HepG2 (cell line): ENCODE results near the gene WNK1. TPM values are rescaled to one million over a fixed set of nuclear protein-coding genes. Genes with fewer than 3 reads are reported as not detected.

ENCODE experiments used
- CC2D1A ChIP-seq: sonication (generic); formaldehyde crosslinking; IDR thresholded peaks from 2 replicates; pipeline ENCODE4 v1.8.1; 2023; ENCODE audit warnings: mild to moderate bottlenecking, missing genetic modification reagents
- CHD4 ChIP-seq: fragments of 200-600 bp; sonication (generic); IDR thresholded peaks from 2 replicates; pipeline ENCODE4 v1.7.0; 2017; ENCODE audit warnings: mild to moderate bottlenecking, low read length, borderline replicate concordance
- FOXO1 ChIP-seq: sonication (generic); formaldehyde crosslinking; IDR thresholded peaks from 2 replicates; pipeline ENCODE4 v1.4.0; 2020; ENCODE audit warnings: missing genetic modification reagents
- HES4 ChIP-seq: sonication (generic); formaldehyde crosslinking; IDR thresholded peaks from 2 replicates; pipeline ENCODE4 v1.9.0; 2021; ENCODE audit warnings: mild to moderate bottlenecking, missing genetic modification reagents, borderline replicate concordance
- HNRNPH1 ChIP-seq: fragments of 200-400 bp; formaldehyde crosslinking; optimal IDR thresholded peaks from 2 replicates; pipeline ENCODE3; 2017; ENCODE audit warnings: mild to moderate bottlenecking, low read depth, low read length
- HOXA9 ChIP-seq: sonication (generic); formaldehyde crosslinking; IDR thresholded peaks from 2 replicates; pipeline ENCODE4 v1.8.1; 2022; ENCODE audit warnings: missing genetic modification reagents, mild to moderate bottlenecking, moderate library complexity, borderline replicate concordance
- KDM6A ChIP-seq: IDR thresholded peaks from 2 replicates; pipeline ENCODE4 v1.6.1; 2016; ENCODE audit warnings: low read depth
- MAFF ChIP-seq: IDR thresholded peaks from 2 replicates; pipeline ENCODE4 v1.6.1; 2011; ENCODE audit warnings: low read depth, low read length, improper control_type of control experiment
- MAFK ChIP-seq, 2 experiments: IDR thresholded peaks in 1 of 2; conservative IDR thresholded peaks in 1 of 2; 2 replicates each; pipeline ENCODE4 v1.6.1; 2011; ENCODE audit warnings: improper control_type of control experiment in 2 of 2, low read length in 2 of 2
- MAZ ChIP-seq, 2 experiments: sonication (generic) in 1 of 2; formaldehyde crosslinking in 1 of 2; IDR thresholded peaks; 2 replicates each; pipeline versions ENCODE4 v1.5.0 to v1.6.1; 2012 to 2020; ENCODE audit warnings: low read depth in 2 of 2, mild to moderate bottlenecking in 2 of 2, borderline replicate concordance in 1 of 2, improper control_type of control experiment in 1 of 2, low read length in 1 of 2, missing genetic modification reagents in 1 of 2, moderate library complexity in 1 of 2
- NFYC ChIP-seq: IDR thresholded peaks from 2 replicates; pipeline ENCODE4 v1.6.1; 2016; ENCODE audit warnings: missing genetic modification reagents, missing compliant biosample characterization
- PHF20 ChIP-seq: sonication (generic); formaldehyde crosslinking; IDR thresholded peaks from 2 replicates; pipeline ENCODE4 v1.5.0; 2020; ENCODE audit warnings: mild to moderate bottlenecking, missing genetic modification reagents
- SALL2 ChIP-seq: sonication (generic); formaldehyde crosslinking; IDR thresholded peaks from 2 replicates; pipeline ENCODE4 v1.8.1; 2023; ENCODE audit warnings: mild to moderate bottlenecking, missing genetic modification reagents, inconsistent platforms
- ZBTB20 ChIP-seq: sonication (generic); formaldehyde crosslinking; IDR thresholded peaks from 2 replicates; pipeline ENCODE4 v1.8.1; 2023; ENCODE audit warnings: missing genetic modification reagents, low read depth, mild to moderate bottlenecking, borderline replicate concordance
- ZFP36L1 ChIP-seq: sonication (generic); formaldehyde crosslinking; IDR thresholded peaks from 2 replicates; pipeline ENCODE4 v1.8.0; 2022; ENCODE audit warnings: mild to moderate bottlenecking, missing genetic modification reagents, moderate library complexity
- ZNF451 ChIP-seq: sonication (generic); formaldehyde crosslinking; IDR thresholded peaks from 2 replicates; pipeline ENCODE4 v1.5.0; 2020; ENCODE audit warnings: mild to moderate bottlenecking, missing genetic modification reagents
- ZNF549 ChIP-seq: sonication (generic); formaldehyde crosslinking; IDR thresholded peaks from 2 replicates; pipeline ENCODE4 v1.5.0; 2020; ENCODE audit warnings: missing genetic modification reagents
- ZNF777 ChIP-seq: sonication (generic); formaldehyde crosslinking; IDR thresholded peaks from 2 replicates; pipeline ENCODE4 v1.4.0; 2020; ENCODE audit warnings: missing genetic modification reagents
- ZNF780A ChIP-seq: sonication (generic); formaldehyde crosslinking; IDR thresholded peaks from 2 replicates; pipeline ENCODE4 v1.8.0; 2022; ENCODE audit warnings: mild to moderate bottlenecking, missing genetic modification reagents, moderate library complexity
- ZNF792 ChIP-seq: IDR thresholded peaks from 2 replicates; pipeline ENCODE4 v1.6.1; 2016
- ZSCAN20 ChIP-seq: sonication (generic); formaldehyde crosslinking; IDR thresholded peaks from 2 replicates; pipeline ENCODE4 v1.4.0; 2020; ENCODE audit warnings: missing genetic modification reagents, mild to moderate bottlenecking, borderline replicate concordance
- polyA plus RNA-seq, 8 experiments: library from polyadenylated mRNA; depleted of rRNA in 3 of 8; stranded (reverse) in 7 of 8; unstranded in 1 of 8; fragments of >200 nt; fragmentation: Illumina TruSeq in 4 of 8; extraction: Trizol in 4 of 8; gene quantifications; 2 replicates each; pipeline versions ENCODE4 v1.2.1 to v1.2.3, GENCODE V29; 2011 to 2016; ENCODE audit warnings: low read depth in 4 of 8, missing spikeins in 1 of 8, mixed read lengths in 1 of 8; ENCODE audit not compliant: insufficient read depth in 1 of 8
- total RNA-seq, 5 experiments: library from RNA; depleted of rRNA; stranded (reverse); fragments of >200 nt; fragmentation: Illumina TruSeq; extraction: Trizol; gene quantifications; 2 replicates each; pipeline ENCODE4 v1.2.3, GENCODE V29; 2016; ENCODE audit warnings: low read depth in 1 of 5
- TF ChIP-seq, protein P1 (sequence below): sonication (generic); IDR thresholded peaks from 2 replicates; pipeline ENCODE4 v1.6.1; 2016; ENCODE audit warnings: low read depth, borderline replicate concordance
- TF ChIP-seq, protein P2 (sequence below): sonication (generic); formaldehyde crosslinking; IDR thresholded peaks from 2 replicates; pipeline ENCODE4 v1.4.0; 2020; ENCODE audit warnings: missing genetic modification reagents, borderline replicate concordance
- TF ChIP-seq, protein P3 (sequence below): sonication (generic); formaldehyde crosslinking; IDR thresholded peaks from 2 replicates; pipeline ENCODE4 v1.5.0; 2020; ENCODE audit warnings: mild to moderate bottlenecking, missing genetic modification reagents
- TF ChIP-seq, protein P4 (sequence below): sonication (generic); formaldehyde crosslinking; IDR thresholded peaks from 2 replicates; pipeline ENCODE4 v1.8.0; 2022; ENCODE audit warnings: mild to moderate bottlenecking, missing genetic modification reagents, moderate library complexity

Gene WNK1
- total and polyA plus RNA-seq, 2 of the 13 experiments (the other 11 are each of a cell fraction or from before 2014, with no cell fraction given), result 31.1 to 54.8 TPM

DNA sequence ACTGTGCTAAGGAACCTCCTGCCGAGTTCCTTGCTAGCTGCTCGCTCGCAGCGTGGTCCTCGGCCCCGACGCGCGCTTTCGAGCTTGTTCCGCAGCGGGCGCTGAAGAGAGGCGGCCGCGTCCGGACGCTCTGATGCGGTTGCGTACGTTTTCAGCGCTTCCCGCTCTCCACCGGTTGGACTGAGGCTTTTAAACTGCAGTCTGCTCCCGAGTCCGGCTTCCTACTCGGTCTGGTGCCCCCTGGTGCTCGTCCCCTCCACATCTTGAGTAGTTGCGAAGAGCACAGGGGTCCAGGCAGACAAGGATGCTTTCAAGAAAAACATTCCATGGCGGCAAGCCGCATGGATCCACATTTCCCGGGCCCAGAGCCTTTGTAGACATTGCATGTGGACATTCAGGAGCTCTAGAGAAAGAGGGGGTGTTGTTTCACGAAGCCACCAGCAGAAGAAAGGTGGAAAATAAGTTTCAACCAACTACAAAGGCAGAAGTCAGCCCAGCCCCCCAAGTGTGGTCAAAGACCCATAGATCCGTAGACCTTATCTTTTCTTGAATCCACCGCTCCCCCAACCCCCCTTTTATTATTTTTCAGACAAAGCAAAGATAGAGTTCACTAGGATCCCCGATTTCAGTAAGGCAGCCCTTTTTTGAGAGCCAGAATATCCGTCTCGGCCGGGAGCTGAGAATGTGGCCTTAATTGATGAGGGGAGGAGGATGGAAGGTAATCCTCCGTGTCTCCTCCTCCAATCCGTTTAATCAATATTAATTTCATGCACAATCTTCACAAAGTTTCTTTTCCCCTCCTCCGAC, 984 bp upstream of the WNK1 start (continued):
- TF ChIP-seq, protein P1, sequence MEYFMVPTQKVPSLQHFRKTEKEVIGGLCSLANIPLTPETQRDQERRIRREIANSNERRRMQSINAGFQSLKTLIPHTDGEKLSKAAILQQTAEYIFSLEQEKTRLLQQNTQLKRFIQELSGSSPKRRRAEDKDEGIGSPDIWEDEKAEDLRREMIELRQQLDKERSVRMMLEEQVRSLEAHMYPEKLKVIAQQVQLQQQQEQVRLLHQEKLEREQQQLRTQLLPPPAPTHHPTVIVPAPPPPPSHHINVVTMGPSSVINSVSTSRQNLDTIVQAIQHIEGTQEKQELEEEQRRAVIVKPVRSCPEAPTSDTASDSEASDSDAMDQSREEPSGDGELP, result no peak
- no peak for TF ChIP-seq CHD4
- peak; percentile 90; the same call in 1 of the 2 replicates for TF ChIP-seq ZNF792
- TF ChIP-seq, protein P2, sequence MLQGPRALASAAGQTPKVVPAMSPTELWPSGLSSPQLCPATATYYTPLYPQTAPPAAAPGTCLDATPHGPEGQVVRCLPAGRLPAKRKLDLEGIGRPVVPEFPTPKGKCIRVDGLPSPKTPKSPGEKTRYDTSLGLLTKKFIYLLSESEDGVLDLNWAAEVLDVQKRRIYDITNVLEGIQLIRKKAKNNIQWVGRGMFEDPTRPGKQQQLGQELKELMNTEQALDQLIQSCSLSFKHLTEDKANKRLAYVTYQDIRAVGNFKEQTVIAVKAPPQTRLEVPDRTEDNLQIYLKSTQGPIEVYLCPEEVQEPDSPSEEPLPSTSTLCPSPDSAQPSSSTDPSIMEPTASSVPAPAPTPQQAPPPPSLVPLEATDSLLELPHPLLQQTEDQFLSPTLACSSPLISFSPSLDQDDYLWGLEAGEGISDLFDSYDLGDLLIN, result peak; percentile 95; the same call in 1 of the 2 replicates
- TF ChIP-seq MAFF, result no peak
- TF ChIP-seq ZSCAN20, result 0 out of 2 replicates have a peak, but pooled peaks have one; percentile 70
- no peak for TF ChIP-seq CC2D1A (CRISPR knock-in tag)
- peak; percentile 93 for TF ChIP-seq SALL2
- peak; percentile 77; the same call in 1 of the 2 replicates for TF ChIP-seq ZBTB20
- TF ChIP-seq ZNF780A (CRISPR knock-in tag), result 0 out of 2 replicates have a peak, but pooled peaks have one; percentile 44
- TF ChIP-seq ZNF451 (CRISPR knock-in tag), result peak; percentile 89; the same call in 1 of the 2 replicates
- peak; percentile 51; the same call in 1 of the 2 replicates for TF ChIP-seq NFYC (CRISPR knock-in tag)
- TF ChIP-seq PHF20 (CRISPR knock-in tag), result peak; percentile 43; the same call in 1 of the 2 replicates
- peak; percentile 94 for TF ChIP-seq HES4 (CRISPR knock-in tag)
- TF ChIP-seq, protein P3, sequence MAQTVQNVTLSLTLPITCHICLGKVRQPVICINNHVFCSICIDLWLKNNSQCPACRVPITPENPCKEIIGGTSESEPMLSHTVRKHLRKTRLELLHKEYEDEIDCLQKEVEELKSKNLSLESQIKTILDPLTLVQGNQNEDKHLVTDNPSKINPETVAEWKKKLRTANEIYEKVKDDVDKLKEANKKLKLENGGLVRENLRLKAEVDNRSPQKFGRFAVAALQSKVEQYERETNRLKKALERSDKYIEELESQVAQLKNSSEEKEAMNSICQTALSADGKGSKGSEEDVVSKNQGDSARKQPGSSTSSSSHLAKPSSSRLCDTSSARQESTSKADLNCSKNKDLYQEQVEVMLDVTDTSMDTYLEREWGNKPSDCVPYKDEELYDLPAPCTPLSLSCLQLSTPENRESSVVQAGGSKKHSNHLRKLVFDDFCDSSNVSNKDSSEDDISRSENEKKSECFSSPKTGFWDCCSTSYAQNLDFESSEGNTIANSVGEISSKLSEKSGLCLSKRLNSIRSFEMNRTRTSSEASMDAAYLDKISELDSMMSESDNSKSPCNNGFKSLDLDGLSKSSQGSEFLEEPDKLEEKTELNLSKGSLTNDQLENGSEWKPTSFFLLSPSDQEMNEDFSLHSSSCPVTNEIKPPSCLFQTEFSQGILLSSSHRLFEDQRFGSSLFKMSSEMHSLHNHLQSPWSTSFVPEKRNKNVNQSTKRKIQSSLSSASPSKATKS (CRISPR knock-in tag), result no peak; the same call in 1 of the 2 replicates
- peak; percentile 42 for TF ChIP-seq HNRNPH1
- 0 out of 2 replicates have a peak, but pooled peaks have one; percentile 34 for TF ChIP-seq ZNF549 (CRISPR knock-in tag)
- peak; percentile 83 for TF ChIP-seq ZFP36L1 (CRISPR knock-in tag)
- TF ChIP-seq KDM6A (CRISPR knock-in tag), result no peak
- TF ChIP-seq ZNF777 (CRISPR knock-in tag), result peak; percentile 68; the same call in 1 of the 2 replicates
- no peak for TF ChIP-seq MAZ (IDR thresholded peaks at IDR 0.05; ENCODE audit: borderline replicate concordance, low read depth, low read length)
- peak; percentile 81 for TF ChIP-seq MAZ (CRISPR knock-in tag; IDR thresholded peaks at IDR 0.05; ENCODE audit: low read depth)
- peak; percentile 53; the same call in 1 of the 2 replicates for TF ChIP-seq HOXA9
- no peak for TF ChIP-seq MAFK (conservative IDR thresholded peaks at IDR 0.05 in 1 of 2, IDR thresholded peaks at IDR 0.05 in 1 of 2; ENCODE audit: low read length in 2 of 2)
- peak; percentile 70; the same call in 1 of the 2 replicates for TF ChIP-seq FOXO1 (CRISPR knock-in tag)
- TF ChIP-seq, protein P4, sequence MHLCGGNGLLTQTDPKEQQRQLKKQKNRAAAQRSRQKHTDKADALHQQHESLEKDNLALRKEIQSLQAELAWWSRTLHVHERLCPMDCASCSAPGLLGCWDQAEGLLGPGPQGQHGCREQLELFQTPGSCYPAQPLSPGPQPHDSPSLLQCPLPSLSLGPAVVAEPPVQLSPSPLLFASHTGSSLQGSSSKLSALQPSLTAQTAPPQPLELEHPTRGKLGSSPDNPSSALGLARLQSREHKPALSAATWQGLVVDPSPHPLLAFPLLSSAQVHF (CRISPR knock-in tag), result peak; percentile 53; the same call in 1 of the 2 replicates
